ENCODE data around the gene C4orf50.

Gene C4orf50

GRCh38 chr4:5933996-5934831 is 84.0 kb downstream of the C4orf50 start:
- no peak for DNase-seq

- no peak for DNase-seq
Observed at GRCh38 chr4:5933116-5933515, 85.1 kb downstream of the C4orf50 start.

GRCh38 chr4:5932035-5932568 is 86.1 kb downstream of the C4orf50 start:
- no peak for DNase-seq

- DNase-seq: no peak
Observed at GRCh38 chr4:5931526-5931925, 86.7 kb downstream of the C4orf50 start.

DNA sequence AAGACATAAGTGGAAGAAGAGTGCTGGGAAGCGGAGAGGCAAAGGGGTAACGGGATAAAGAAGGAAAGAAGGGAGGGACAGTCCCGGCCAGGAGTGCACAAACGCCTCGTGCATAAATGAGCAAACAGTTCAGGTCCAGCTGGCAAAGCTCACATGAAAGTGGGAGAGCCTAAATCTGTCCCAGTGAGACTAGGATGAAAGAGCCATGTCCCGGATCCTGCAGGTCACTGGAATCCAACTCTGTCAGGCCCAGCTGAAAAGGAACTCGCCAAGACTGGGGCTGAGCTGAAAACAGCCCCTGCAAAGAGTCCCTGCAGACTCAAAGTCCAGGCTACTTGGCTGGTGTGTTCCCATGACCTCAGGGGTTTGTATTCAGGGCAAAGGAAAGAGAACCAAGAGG is 87.4 kb downstream of the C4orf50 start:
- no peak for DNase-seq

DNA sequence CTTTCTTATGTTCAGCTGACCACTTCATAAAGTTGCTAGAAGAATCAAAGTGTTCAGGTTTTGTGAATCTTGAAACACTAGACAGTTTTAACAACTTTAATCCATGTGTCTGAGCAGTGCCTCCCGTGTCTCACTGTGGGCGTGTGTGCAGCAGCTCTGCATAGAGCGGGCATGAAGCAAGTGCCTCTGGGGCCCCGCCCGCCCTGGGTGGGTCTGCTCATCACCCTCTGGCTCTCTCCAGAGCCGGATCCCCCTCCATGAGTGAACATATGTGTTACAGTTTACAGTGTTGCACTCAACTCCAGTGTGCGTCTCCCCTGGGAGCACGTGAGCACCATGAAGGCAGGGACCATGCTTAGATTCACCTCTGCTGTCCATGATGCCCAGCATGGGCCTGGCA is 87.8 kb downstream of the C4orf50 start:
- no peak for DNase-seq

GRCh38 chr4:5928844-5929420 is 89.3 kb downstream of the C4orf50 start:
- DNase-seq: no peak

- DNase-seq: no peak
Observed at GRCh38 chr4:5928274-5928673, 90.0 kb downstream of the C4orf50 start.

- no peak for DNase-seq
Observed at GRCh38 chr4:5927747-5928146, 90.5 kb downstream of the C4orf50 start.

- DNase-seq: no peak
Observed at GRCh38 chr4:5927116-5927515, 91.1 kb downstream of the C4orf50 start.

DNA sequence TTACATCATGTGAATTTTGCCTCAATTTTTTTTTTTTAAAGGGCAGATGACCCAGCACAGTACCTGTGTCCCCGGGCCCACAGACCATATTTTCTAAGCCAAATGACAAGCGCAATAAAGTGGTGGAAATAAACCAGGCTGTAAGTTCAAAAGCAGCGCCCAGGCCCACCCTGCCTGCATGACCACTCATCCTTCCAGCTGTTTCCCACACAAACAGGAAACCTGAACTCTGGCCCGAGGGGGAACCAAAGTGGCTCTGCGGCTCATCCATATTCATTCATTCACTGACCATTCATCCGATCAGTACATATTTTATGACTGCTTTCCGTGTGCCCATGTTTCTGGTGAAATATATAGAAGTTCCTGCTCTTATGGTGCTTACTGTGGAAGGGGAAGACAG is 91.6 kb downstream of the C4orf50 start:
- DNase-seq: no peak

- no peak for DNase-seq
Observed at GRCh38 chr4:5925419-5926200, 92.6 kb downstream of the C4orf50 start.

DNA sequence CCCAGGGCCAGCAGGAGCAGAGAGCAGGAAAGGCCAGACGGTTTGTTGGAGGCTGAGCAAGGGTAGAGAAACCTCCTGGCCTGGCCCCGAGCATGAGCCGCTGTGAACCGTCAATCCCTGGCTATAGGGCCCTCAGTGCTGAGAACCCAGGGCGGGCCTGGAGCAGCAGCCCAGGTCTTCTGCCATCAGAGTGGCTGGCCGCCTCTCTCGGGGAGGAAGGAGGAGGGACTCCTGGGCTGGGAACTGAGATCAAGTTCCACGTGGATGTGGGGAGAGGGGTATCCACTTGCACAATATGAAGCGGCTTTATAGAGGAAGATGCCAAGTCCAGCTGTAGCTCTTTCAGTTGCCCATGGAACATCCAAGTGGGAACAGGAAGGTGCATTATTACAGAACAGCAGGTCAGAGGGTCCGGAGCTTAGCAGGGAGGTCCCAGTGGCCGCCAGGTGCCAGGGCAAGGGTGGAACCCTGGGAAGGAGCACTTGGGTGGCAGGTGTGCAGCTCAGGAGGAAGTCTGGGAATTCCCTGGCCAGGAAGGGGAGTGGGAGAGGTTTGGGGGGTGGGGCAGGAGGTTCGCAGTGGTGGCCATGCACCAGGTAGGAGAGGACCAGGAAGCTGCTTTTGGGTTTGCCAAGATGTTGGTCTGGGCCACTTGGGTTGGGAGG is 93.6 kb downstream of the C4orf50 start:
- no peak for DNase-seq

GRCh38 chr4:5923376-5923775 is 94.9 kb downstream of the C4orf50 start:
- no peak for DNase-seq

DNA sequence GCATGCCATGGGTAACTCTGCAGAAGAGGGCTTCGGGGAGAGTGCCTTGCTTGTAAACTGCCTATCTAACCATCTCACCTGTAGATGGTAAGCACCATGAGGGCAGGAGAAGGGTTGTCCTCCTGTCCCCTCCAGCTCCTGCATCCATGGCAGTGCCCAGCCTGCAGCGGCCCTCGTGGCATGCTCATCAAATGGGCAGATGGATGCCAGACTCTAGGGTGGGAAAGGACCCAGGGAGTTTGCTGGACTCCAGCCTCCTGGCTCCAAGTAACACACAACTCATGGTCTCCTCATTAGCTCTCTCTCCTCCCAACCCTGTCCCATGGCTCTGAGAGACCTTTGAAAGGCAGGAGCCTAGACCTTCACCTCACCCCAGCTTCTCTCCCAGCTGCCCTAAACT is 95.7 kb downstream of the C4orf50 start:
- no peak for DNase-seq

- DNase-seq: no peak
Observed at GRCh38 chr4:5921981-5922380, 96.2 kb downstream of the C4orf50 start.

- DNase-seq: no peak
Observed at GRCh38 chr4:5921101-5921980, 96.9 kb downstream of the C4orf50 start.

DNA sequence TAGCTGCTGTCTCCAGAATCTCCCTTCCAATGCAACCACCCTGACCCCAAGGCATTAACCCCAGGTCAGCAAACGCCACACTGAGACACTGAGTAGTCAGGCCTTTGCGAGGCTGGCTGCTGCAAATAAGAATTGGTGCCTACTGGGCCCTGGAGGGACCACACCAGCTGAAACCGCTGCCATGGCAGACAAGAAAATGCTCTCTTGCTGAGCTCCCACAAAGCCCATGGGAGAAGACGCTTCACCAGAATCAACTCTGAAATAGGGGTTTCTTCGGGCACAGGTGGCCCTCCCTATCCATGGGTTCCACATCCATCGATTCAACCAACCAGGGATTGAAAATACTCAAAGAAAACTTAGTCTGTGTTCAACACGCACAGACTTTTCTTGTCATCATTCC is 98.7 kb downstream of the C4orf50 start:
- DNase-seq: no peak

GRCh38 chr4:5919044-5919443 is 99.2 kb downstream of the C4orf50 start:
- DNase-seq: no peak

DNA sequence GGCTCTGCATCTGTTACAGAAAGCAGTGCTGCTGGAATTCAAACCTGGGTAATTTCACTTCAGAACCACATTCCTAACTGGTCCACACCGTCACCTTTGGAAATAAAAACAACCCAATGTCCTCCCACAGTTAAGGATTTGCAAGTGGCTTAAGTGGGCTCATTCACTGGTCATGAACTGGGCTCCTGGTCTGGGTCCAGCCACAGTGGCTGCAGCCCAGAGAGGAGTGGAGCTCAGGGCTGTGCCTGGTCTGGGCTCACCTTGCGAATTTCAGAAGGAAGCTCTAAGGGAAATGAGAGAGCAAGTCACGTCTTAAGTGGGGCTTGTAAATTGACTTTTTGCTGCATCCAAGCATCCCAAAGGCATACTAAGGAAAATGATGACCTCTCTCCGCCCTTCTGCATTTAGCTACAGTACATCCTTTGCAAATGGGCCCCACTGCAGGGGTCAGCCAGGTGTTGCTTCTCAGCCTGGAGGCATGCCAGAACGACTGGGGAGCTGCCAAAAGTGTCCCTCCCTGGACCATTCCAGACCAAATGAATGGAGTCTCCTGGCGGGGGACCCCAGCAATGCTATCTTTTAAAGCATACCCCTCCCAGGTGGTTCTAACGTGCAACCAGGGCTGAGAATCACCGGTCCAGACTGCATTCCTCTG is 99.8 kb downstream of the C4orf50 start:
- DNase-seq: no peak

DNA sequence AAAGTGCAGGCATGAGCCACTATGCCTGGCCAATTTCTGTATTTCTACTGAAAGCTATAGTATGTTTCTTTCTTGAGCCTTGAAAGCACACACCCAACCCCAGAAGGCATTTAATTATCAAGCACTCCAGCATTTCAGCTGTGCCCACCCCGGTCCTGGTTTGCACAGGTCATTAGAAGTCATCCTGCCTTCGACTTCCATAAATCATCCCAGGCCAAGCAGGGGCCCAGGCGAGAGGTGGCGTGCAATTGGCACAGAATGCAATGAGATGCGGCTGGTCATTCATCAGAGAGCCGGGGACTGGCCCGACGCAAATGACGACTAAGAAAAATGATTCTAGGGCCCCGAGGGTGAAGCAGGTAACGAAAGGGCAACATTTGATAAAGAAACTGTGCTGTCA is 100.6 kb downstream of the C4orf50 start:
- DNase-seq: no peak

- no peak for DNase-seq
Observed at GRCh38 chr4:5916229-5916628, 102.0 kb downstream of the C4orf50 start.

Data from OCI-M1 (cell line).